Caco-2 (cell line): ENCODE data around the gene RXYLT1. TPM values are rescaled to one million over a fixed set of nuclear protein-coding genes. Genes with fewer than 3 reads are reported as not detected.

Experiments
- BruUV-seq: library from RNA; stranded (reverse); fragments of 400-500 nt; replicated peaks from 2 replicates; lab custom pipeline; 2021; lab: Mats Ljungman, UMichigan
- CTCF ChIA-PET: fragments of 300-600 bp; sonication (Branson Sonifier 250); formaldehyde crosslinking; loops from one replicate; lab custom pipeline; 2022; ENCODE audit warnings: antibody characterized with exemption; lab: Charles Lee
- POLR2A ChIA-PET: fragments of 300-600 bp; sonication (Branson Sonifier 250); formaldehyde crosslinking; loops from one replicate; lab custom pipeline; 2022; ENCODE audit warnings: antibody characterized with exemption; lab: Charles Lee
- DNase-seq, 2 experiments: peaks; one replicate each; pipeline versions ENCODE4 v3.0.0 to v3.0.0-alpha.2; 2020 to 2022
- H3K27me3 ChIP-seq: replicated peaks from 2 replicates; pipeline ENCODE4 v1.6.0; 2011; ENCODE audit warnings: low read length; ENCODE audit not compliant: control insufficient read depth, insufficient read depth
- H3K36me3 ChIP-seq: 2 replicates; pipeline ENCODE4 v1.5.1; 2011; ENCODE audit warnings: low read length; ENCODE audit not compliant: control insufficient read depth, insufficient read depth
- H3K4me1 ChIP-seq: fragments of 250-450 bp; sonication (Bioruptor Pico); 2 replicates; pipeline ENCODE4 v1.5.1; 2020; ENCODE audit warnings: mild to moderate bottlenecking
- H3K4me3 ChIP-seq: 2 replicates; pipeline ENCODE4 v1.5.1; 2011; ENCODE audit warnings: low read depth, mild to moderate bottlenecking, control low read depth, low read length
- H3K9me3 ChIP-seq: fragments of 250-450 bp; sonication (Bioruptor Pico); 2 replicates; pipeline ENCODE4 v1.5.1; 2020; ENCODE audit warnings: mild to moderate bottlenecking, moderate library complexity
- H3K27ac Mint-ChIP-seq: one replicate; pipeline ENCODE4 v1.8.0; 2022; ENCODE audit warnings: mixed read lengths; ENCODE audit not compliant: unreplicated experiment
- H3K27me3 Mint-ChIP-seq: one replicate; pipeline ENCODE4 v1.8.0; 2022; ENCODE audit warnings: mixed read lengths; ENCODE audit not compliant: insufficient read depth, unreplicated experiment
- H3K36me3 Mint-ChIP-seq: one replicate; pipeline ENCODE4 v1.8.0; 2022; ENCODE audit warnings: mild to moderate bottlenecking, mixed read lengths; ENCODE audit not compliant: insufficient read depth, unreplicated experiment
- H3K4me1 Mint-ChIP-seq: one replicate; pipeline ENCODE4 v1.8.0; 2022; ENCODE audit warnings: low read depth, mixed read lengths; ENCODE audit not compliant: unreplicated experiment
- H3K4me3 Mint-ChIP-seq: one replicate; pipeline ENCODE4 v1.8.0; 2022; ENCODE audit warnings: mild to moderate bottlenecking, moderate library complexity, mixed read lengths; ENCODE audit not compliant: unreplicated experiment
- H3K9me3 Mint-ChIP-seq: one replicate; pipeline ENCODE4 v1.8.0; 2022; ENCODE audit warnings: mixed read lengths; ENCODE audit not compliant: unreplicated experiment
- intact Hi-C: fragments of 100-400 bp; cut with micrococcal nuclease; formaldehyde crosslinking; loops from one replicate; pipeline ENCODE4 v1.10.0; 2022; ENCODE audit not compliant: unreplicated experiment
- total RNA-seq: library from RNA; stranded (reverse); gene quantifications from 2 replicates; pipeline ENCODE4 v1.2.3, GENCODE V29; 2022
- TF ChIP-seq, protein P1 (sequence below), 2 experiments: fragments of 200-600 bp in 1 of 2; IDR thresholded peaks; 1 replicate in 1 of 2; 2 replicates in 1 of 2; pipeline versions ENCODE4 v1.5.1 to v1.8.0; 2011 to 2022; ENCODE audit warnings: antibody characterized with exemption in 1 of 2, control low read depth in 1 of 2, inconsistent platforms in 1 of 2, low read depth in 1 of 2, low read length in 1 of 2, mild to moderate bottlenecking in 1 of 2, moderate library complexity in 1 of 2; ENCODE audit not compliant: insufficient read depth in 1 of 2, severe bottlenecking in 1 of 2, unreplicated experiment in 1 of 2

The RXYLT1 gene
- total RNA-seq, 1 experiment from 2014 or later: 9.1 TPM

DNA sequence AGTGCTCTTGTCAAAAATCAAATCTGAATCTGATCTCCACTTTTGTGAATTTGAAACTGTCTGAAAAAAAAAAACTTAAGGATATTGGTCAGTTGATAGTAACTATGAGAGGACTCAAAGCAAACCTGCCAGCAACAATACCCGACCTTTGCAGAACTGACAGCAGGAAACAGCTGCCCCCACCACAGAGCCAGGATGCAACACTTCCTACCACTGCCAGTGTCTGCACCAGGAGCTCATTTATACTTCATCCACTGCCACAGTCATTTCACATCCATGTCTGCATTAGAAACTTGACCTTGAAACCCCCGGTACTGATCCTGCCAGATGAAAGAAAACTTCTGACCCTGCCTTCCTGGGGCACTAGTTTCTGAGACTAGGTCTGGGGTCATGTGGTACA is 27.4 kb upstream of the RXYLT1 start:
- no peak for DNase-seq
- Mint-ChIP-seq H3K36me3 (no peaks in the 10 kb centered on the region), H3K27me3 (peaks cover 8% of the 10 kb centered on the region), H3K4me3 (no peak overlapping the region), H3K9me3 (no peaks in the 10 kb centered on the region), H3K27ac (no peak overlapping the region), H3K4me1 (no peaks in the 10 kb centered on the region)
- BruUV-seq: no TSS peak
- TF ChIP-seq, protein P1, sequence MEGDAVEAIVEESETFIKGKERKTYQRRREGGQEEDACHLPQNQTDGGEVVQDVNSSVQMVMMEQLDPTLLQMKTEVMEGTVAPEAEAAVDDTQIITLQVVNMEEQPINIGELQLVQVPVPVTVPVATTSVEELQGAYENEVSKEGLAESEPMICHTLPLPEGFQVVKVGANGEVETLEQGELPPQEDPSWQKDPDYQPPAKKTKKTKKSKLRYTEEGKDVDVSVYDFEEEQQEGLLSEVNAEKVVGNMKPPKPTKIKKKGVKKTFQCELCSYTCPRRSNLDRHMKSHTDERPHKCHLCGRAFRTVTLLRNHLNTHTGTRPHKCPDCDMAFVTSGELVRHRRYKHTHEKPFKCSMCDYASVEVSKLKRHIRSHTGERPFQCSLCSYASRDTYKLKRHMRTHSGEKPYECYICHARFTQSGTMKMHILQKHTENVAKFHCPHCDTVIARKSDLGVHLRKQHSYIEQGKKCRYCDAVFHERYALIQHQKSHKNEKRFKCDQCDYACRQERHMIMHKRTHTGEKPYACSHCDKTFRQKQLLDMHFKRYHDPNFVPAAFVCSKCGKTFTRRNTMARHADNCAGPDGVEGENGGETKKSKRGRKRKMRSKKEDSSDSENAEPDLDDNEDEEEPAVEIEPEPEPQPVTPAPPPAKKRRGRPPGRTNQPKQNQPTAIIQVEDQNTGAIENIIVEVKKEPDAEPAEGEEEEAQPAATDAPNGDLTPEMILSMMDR (IDR thresholded peaks at IDR 0.05; ENCODE audit: insufficient read depth in 1 of 2, low read depth in 1 of 2, low read length in 1 of 2, severe bottlenecking in 1 of 2, unreplicated experiment in 1 of 2): no peak
- CTCF ChIA-PET: interaction anchor here (0.5 kb wide), 1 partner anchor 504 kb away, joined by 4 read pairs; no protein-coding TSS in a partner anchor
- no peaks in the 10 kb centered on the region for H3K4me1 ChIP-seq
- intact Hi-C loops: no loop called here
- H3K4me3 ChIP-seq: no peak overlapping the region
- H3K36me3 ChIP-seq: no peaks in the 10 kb centered on the region
- no peaks in the 10 kb centered on the region for H3K27me3 ChIP-seq
- H3K9me3 ChIP-seq: no peaks in the 10 kb centered on the region
- POLR2A ChIA-PET: no interaction called here

DNA sequence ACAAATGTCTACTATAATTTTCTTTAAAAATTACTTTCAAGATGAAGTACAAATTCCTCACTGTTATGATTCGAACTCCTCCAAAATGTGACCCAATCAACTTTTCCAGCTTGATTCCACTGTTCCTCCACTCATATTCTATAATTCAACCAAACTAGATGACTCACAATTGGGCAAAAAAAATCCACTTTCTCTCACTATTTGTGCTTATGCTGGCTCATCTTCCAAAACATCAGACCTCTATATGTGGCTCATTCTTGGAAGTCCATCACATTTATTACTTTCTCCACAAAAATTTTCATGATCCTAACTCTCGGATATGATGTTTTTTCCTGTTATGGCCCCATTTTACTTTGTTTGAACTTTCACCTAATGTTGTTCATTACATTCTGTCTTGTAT is 26.9 kb upstream of the RXYLT1 start:
- H3K4me1 Mint-ChIP-seq: no peaks in the 10 kb centered on the region
- ChIA-PET CTCF (interaction anchor here (0.5 kb wide), 1 partner anchor 504 kb away, joined by 4 read pairs; no protein-coding TSS in a partner anchor), POLR2A (no interaction called here)
- no peaks in the 10 kb centered on the region for H3K36me3 Mint-ChIP-seq
- no peaks in the 10 kb centered on the region for H3K36me3 ChIP-seq
- H3K27me3 ChIP-seq: no peaks in the 10 kb centered on the region
- intact Hi-C loops: no loop called here
- no peak overlapping the region for H3K4me3 Mint-ChIP-seq
- DNase-seq: no peak
- no peaks in the 10 kb centered on the region for H3K9me3 Mint-ChIP-seq
- TF ChIP-seq, protein P1 (IDR thresholded peaks at IDR 0.05; ENCODE audit: insufficient read depth in 1 of 2, low read depth in 1 of 2, low read length in 1 of 2, severe bottlenecking in 1 of 2, unreplicated experiment in 1 of 2): no peak
- H3K9me3 ChIP-seq: no peaks in the 10 kb centered on the region
- BruUV-seq: no TSS peak
- no peak overlapping the region for H3K4me3 ChIP-seq
- H3K4me1 ChIP-seq: no peaks in the 10 kb centered on the region
- H3K27me3 Mint-ChIP-seq: peaks cover 8% of the 10 kb centered on the region
- H3K27ac Mint-ChIP-seq: no peak overlapping the region

DNA sequence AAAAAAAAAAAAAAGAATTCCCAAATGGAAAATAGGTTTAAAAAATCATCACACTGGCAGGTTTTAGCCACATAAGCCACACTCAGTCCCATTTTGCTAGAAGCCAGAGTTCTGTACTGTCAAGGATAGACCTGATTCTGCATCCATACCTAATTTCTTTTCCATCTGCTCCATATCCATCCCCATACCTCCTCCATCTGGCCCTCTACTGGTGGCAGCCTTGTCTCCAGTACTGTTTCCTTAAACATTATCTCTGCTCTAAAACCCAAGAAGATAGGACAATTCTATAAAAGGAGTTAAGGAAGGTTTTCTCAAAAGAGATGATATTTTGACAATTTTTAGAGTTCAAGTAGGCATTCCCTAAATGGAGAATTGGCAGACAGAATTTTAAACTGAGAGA is 26.0 kb upstream of the RXYLT1 start:
- H3K27me3 ChIP-seq: no peaks in the 10 kb centered on the region
- H3K36me3 ChIP-seq: no peaks in the 10 kb centered on the region
- ChIA-PET POLR2A (no interaction called here), CTCF (no interaction called here)
- no peaks in the 10 kb centered on the region for H3K4me1 ChIP-seq
- Mint-ChIP-seq H3K9me3 (no peaks in the 10 kb centered on the region), H3K27ac (no peak overlapping the region), H3K36me3 (no peaks in the 10 kb centered on the region), H3K27me3 (peaks cover 8% of the 10 kb centered on the region), H3K4me3 (no peak overlapping the region), H3K4me1 (no peaks in the 10 kb centered on the region)
- H3K9me3 ChIP-seq: no peaks in the 10 kb centered on the region
- no TSS peak for BruUV-seq
- intact Hi-C loops: no loop called here
- peak in 1 of 2 experiments; percentile 4 for DNase-seq
- no peak overlapping the region for H3K4me3 ChIP-seq
- TF ChIP-seq, protein P1 (IDR thresholded peaks at IDR 0.05; ENCODE audit: insufficient read depth in 1 of 2, low read depth in 1 of 2, low read length in 1 of 2, severe bottlenecking in 1 of 2, unreplicated experiment in 1 of 2): peak in 1 of 2 experiments; percentile 33
